Lung (tissue), 12 donors: ENCODE measurements around the gene CYBA. TPM values are rescaled to one million over a fixed set of nuclear protein-coding genes. Genes with fewer than 3 reads are reported as not detected.

Experiments used
- ATAC-seq: fragments of 200-7000 bp; cut with Tn5 transposase; one replicate; pipeline ENCODE4 v1.9.1; 2020; ENCODE audit warnings: moderate number of reproducible peaks; ENCODE audit not compliant: insufficient read depth, low FRiP score
- DNase-seq, 3 donors: peaks; one replicate each; pipeline ENCODE4 v3.0.0-alpha.2; 2013 to 2017
- H3K27ac ChIP-seq, 2 donors: one replicate each; pipeline ENCODE4 v1.5.1; 2013; ENCODE audit warnings: mild to moderate bottlenecking in 2 of 2, moderate library complexity in 2 of 2, control low read depth in 1 of 2, inconsistent platforms in 1 of 2, low read depth in 1 of 2, low read length in 1 of 2
- H3K27me3 ChIP-seq, 3 donors: one replicate each; pipeline ENCODE4 v1.5.1; 2013; ENCODE audit warnings: low read length in 2 of 3; ENCODE audit not compliant: control insufficient read depth in 3 of 3, insufficient read depth in 3 of 3
- H3K36me3 ChIP-seq, 4 donors: one replicate each; pipeline ENCODE4 v1.5.1; 2013; ENCODE audit warnings: low read length in 4 of 4, mild to moderate bottlenecking in 1 of 4, moderate library complexity in 1 of 4; ENCODE audit not compliant: control insufficient read depth in 4 of 4, insufficient read depth in 4 of 4
- H3K4me1 ChIP-seq, 5 donors: one replicate each; pipeline ENCODE4 v1.5.1; 2013; ENCODE audit warnings: low read length in 5 of 5, mild to moderate bottlenecking in 2 of 5, moderate library complexity in 1 of 5; ENCODE audit not compliant: control insufficient read depth in 5 of 5, insufficient read depth in 5 of 5
- H3K4me3 ChIP-seq: one replicate; pipeline ENCODE4 v1.5.1; 2013; ENCODE audit warnings: mild to moderate bottlenecking, control low read depth, moderate library complexity
- H3K9ac ChIP-seq, 2 donors: one replicate each; pipeline ENCODE4 v1.5.1; 2013; ENCODE audit warnings: low read length in 2 of 2, control low read depth in 1 of 2; ENCODE audit not compliant: insufficient read depth in 1 of 2
- H3K9me3 ChIP-seq, 4 donors: one replicate each; pipeline ENCODE4 v1.5.1; 2013; ENCODE audit warnings: low read length in 3 of 4, mild to moderate bottlenecking in 1 of 4, moderate library complexity in 1 of 4; ENCODE audit not compliant: control insufficient read depth in 4 of 4, insufficient read depth in 3 of 4
- CTCF ChIP-seq: IDR thresholded peaks from 2 replicates; pipeline ENCODE4 v1.5.1; 2012; ENCODE audit warnings: mild to moderate bottlenecking; ENCODE audit errors: control extremely low read depth, extremely low read depth
- WGBS, 2 donors: extraction: QIAGEN DNeasy Blood & Tissue Kit; methylation state at CpG; one replicate each; pipeline ENCODE4 v1.1.7; 2013; 5-methylcytosine and 5-hydroxymethylcytosine counted together
- polyA plus RNA-seq, 2 donors: library from polyadenylated mRNA; stranded (reverse); fragments of 200-250 nt; gene quantifications; one replicate each; pipeline ENCODE4 v1.2.1, GENCODE V29; 2013
- total RNA-seq, 2 donors: library from RNA; depleted of rRNA in 1 of 2; stranded (reverse); fragments of >200 nt in 1 of 2; gene quantifications; one replicate each; pipeline ENCODE4 v1.2.1, GENCODE V29; 2014 to 2021
- donor health status: control.
- donor health status: control.
- donor health status: Bipolar disorder and iron deficiency.
- donor health status: healthy.
- donor health status: DM: yes; HTN: yes; CAD: no.

CYBA gene
- total and polyA plus RNA-seq, 4 donors: 113 to 879 (median 349) TPM

- no peak for ATAC-seq
- no peak for TF ChIP-seq CTCF
- Histone ChIP-seq H3K9ac (no peak overlapping the region), H3K36me3 (peaks cover 0 to 49% (median 6%) of the 10 kb centered on the region in 4 donors), H3K4me1 (peaks cover 0 to 14% (median 6%) of the 10 kb centered on the region in 5 donors), H3K27me3 (no peaks in the 10 kb centered on the region), H3K4me3 (no peak overlapping the region), H3K27ac (peak overlapping the region in 1 of 2 donors; percentile 87), H3K9me3 (no peaks in the 10 kb centered on the region)
- 83 to 87% methylated on average over 26 to 29 of the region's 29 CpGs for WGBS, 2 donors
- DNase-seq: no peak
Observed at GRCh38 chr16:88651989-88652761, 1.3 kb upstream of the CYBA start.

GRCh38 chr16:88651276-88651988 lies 579 bp upstream of the CYBA start:
- no peaks in the 10 kb centered on the region for H3K9me3 ChIP-seq
- H3K4me1 ChIP-seq: peaks cover 0 to 14% (median 6%) of the 10 kb centered on the region in 5 donors
- peak overlapping the region in 1 of 2 donors; percentile 61 for H3K9ac ChIP-seq
- H3K27ac ChIP-seq: peak overlapping the region; percentile 14 to 87
- no peak overlapping the region for H3K4me3 ChIP-seq
- WGBS, 2 donors: 32 to 34% methylated on average over 24 of the region's 24 CpGs
- peak; percentile 46 to 72 (median 59) for DNase-seq
- H3K27me3 ChIP-seq: no peaks in the 10 kb centered on the region
- H3K36me3 ChIP-seq: peaks cover 0 to 45% (median 6%) of the 10 kb centered on the region in 4 donors
- TF ChIP-seq CTCF: no peak
- ATAC-seq: peak; percentile 25

- peak overlapping the region; percentile 55 for H3K4me3 ChIP-seq
- H3K27me3 ChIP-seq: no peaks in the 10 kb centered on the region
- peaks cover 0 to 33% (median 7%) of the 10 kb centered on the region in 4 donors for H3K36me3 ChIP-seq
- H3K4me1 ChIP-seq: peaks cover 0 to 14% (median 6%) of the 10 kb centered on the region in 5 donors
- no peak for TF ChIP-seq CTCF
- H3K27ac ChIP-seq: peak overlapping the region in 1 of 2 donors; percentile 33
- 6 to 18% methylated on average over 23 to 37 of the region's 37 CpGs for WGBS, 2 donors
- peak; percentile 31 for ATAC-seq
- peak overlapping the region in 1 of 2 donors; percentile 55 for H3K9ac ChIP-seq
- peak; percentile 40 to 51 (median 41) for DNase-seq
- H3K9me3 ChIP-seq: no peaks in the 10 kb centered on the region
Observed at GRCh38 chr16:88649924-88650748, 717 bp downstream of the CYBA start.
